Kidney capillary endothelial cell (primary cell): ENCODE measurements around the gene VPS35L.

Source experiments
- DNase-seq: peaks from one replicate; pipeline ENCODE4 v3.0.0-alpha.2; 2018; ENCODE audit warnings: low spot score

VPS35L gene

GRCh38 chr16:19694989-19695388 lies 139.5 kb downstream of the VPS35L start:
- DNase-seq: no peak

- peak; percentile 89 for DNase-seq
Observed at GRCh38 chr16:19696328-19696727, 140.8 kb downstream of the VPS35L start.

GRCh38 chr16:19696961-19697360 lies 141.5 kb downstream of the VPS35L start:
- no peak for DNase-seq

GRCh38 chr16:19697756-19698318 lies 142.3 kb downstream of the VPS35L start:
- DNase-seq: no peak

- no peak for DNase-seq
Observed at GRCh38 chr16:19698480-19699465, 143.3 kb downstream of the VPS35L start.

- no peak for DNase-seq
Observed at GRCh38 chr16:19699472-19699871, 144.0 kb downstream of the VPS35L start.

- no peak for DNase-seq
Observed at GRCh38 chr16:19700319-19700781, 144.8 kb downstream of the VPS35L start.

GRCh38 chr16:19701091-19701490 lies 145.6 kb downstream of the VPS35L start:
- DNase-seq: no peak

GRCh38 chr16:19703172-19703889 lies 147.8 kb downstream of the VPS35L start:
- no peak for DNase-seq

- peak; percentile 56 for DNase-seq
Observed at GRCh38 chr16:19704321-19705145, 149.0 kb downstream of the VPS35L start.

- no peak for DNase-seq
Observed at GRCh38 chr16:19705146-19705501, 149.6 kb downstream of the VPS35L start.

GRCh38 chr16:19705843-19706242 lies 150.3 kb downstream of the VPS35L start:
- no peak for DNase-seq

- no peak for DNase-seq
Observed at GRCh38 chr16:19706846-19707245, 151.3 kb downstream of the VPS35L start.

- no peak for DNase-seq
Observed at GRCh38 chr16:19707569-19708295, 152.2 kb downstream of the VPS35L start.

- DNase-seq: no peak
Observed at GRCh38 chr16:19708296-19709205, 153.0 kb downstream of the VPS35L start.

- DNase-seq: no peak
Observed at GRCh38 chr16:19709381-19710136, 154.1 kb downstream of the VPS35L start.

- no peak for DNase-seq
Observed at GRCh38 chr16:19710191-19710908, 154.8 kb downstream of the VPS35L start.

GRCh38 chr16:19710991-19711545 lies 155.6 kb downstream of the VPS35L start:
- peak; percentile 67 for DNase-seq
